Measurements from ENCODE around the gene DDX31.

Gene DDX31

GRCh38 chr9:132595319-132595718, 74.5 kb downstream of the DDX31 start:
- TF ChIP-seq CTCF (IDR thresholded peaks at IDR 0.05) = no peak
- H3K79me2 ChIP-seq = no peaks in the 10 kb centered on the region
- no peaks in the 10 kb centered on the region for H3K36me3 ChIP-seq (ENCODE audit: control insufficient read depth, insufficient read depth, low read length)

GRCh38 chr9:132594412-132594811, 75.4 kb downstream of the DDX31 start:
- Histone ChIP-seq H3K27me3 (ENCODE audit: control insufficient read depth, insufficient read depth, low read length) (no peaks in the 10 kb centered on the region), H3K36me3 (ENCODE audit: control insufficient read depth, insufficient read depth, low read length) (no peaks in the 10 kb centered on the region), H2AFZ (no peak overlapping the region), H3K4me2 (ENCODE audit: low read length) (no peak overlapping the region), H3K27ac (no peak overlapping the region), H3K4me1 (no peaks in the 10 kb centered on the region), H3K4me3 (ENCODE audit: low read depth, low read length) (no peak overlapping the region), H3K9me3 (ENCODE audit: control insufficient read depth, low read length) (no peaks in the 10 kb centered on the region), H3K79me2 (no peaks in the 10 kb centered on the region), H3K9ac (no peak overlapping the region)
- TF ChIP-seq CTCF (IDR thresholded peaks at IDR 0.05) = no peak

More at GRCh38 chr9:132595319-132595718, 74.5 kb downstream of the DDX31 start:
- Histone ChIP-seq H3K4me1 (no peaks in the 10 kb centered on the region), H3K27ac (no peak overlapping the region), H3K9ac (no peak overlapping the region), H3K4me3 (ENCODE audit: low read depth, low read length) (no peak overlapping the region), H2AFZ (no peak overlapping the region), H3K4me2 (ENCODE audit: low read length) (no peak overlapping the region), H3K27me3 (ENCODE audit: control insufficient read depth, insufficient read depth, low read length) (no peaks in the 10 kb centered on the region), H3K9me3 (ENCODE audit: control insufficient read depth, low read length) (no peaks in the 10 kb centered on the region)

- Histone ChIP-seq H3K4me2 (ENCODE audit: low read length) (no peak overlapping the region), H3K27me3 (ENCODE audit: control insufficient read depth, insufficient read depth, low read length) (peaks cover 4% of the 10 kb centered on the region), H3K4me3 (ENCODE audit: low read depth, low read length) (no peak overlapping the region), H3K27ac (no peak overlapping the region), H3K36me3 (ENCODE audit: control insufficient read depth, insufficient read depth, low read length) (no peaks in the 10 kb centered on the region), H3K4me1 (no peaks in the 10 kb centered on the region), H2AFZ (no peak overlapping the region), H3K9me3 (ENCODE audit: control insufficient read depth, low read length) (no peaks in the 10 kb centered on the region), H3K79me2 (no peaks in the 10 kb centered on the region), H3K9ac (no peak overlapping the region)
- no peak for TF ChIP-seq CTCF (IDR thresholded peaks at IDR 0.05)
These were observed 77.3 kb downstream of the DDX31 start for GRCh38 chr9:132592451-132592850.

GRCh38 chr9:132591751-132592314, 78.0 kb downstream of the DDX31 start:
- Histone ChIP-seq H3K79me2 (no peaks in the 10 kb centered on the region), H3K27ac (no peak overlapping the region), H3K9ac (no peak overlapping the region), H3K4me3 (ENCODE audit: low read depth, low read length) (no peak overlapping the region), H3K27me3 (ENCODE audit: control insufficient read depth, insufficient read depth, low read length) (peaks cover 5% of the 10 kb centered on the region), H3K4me1 (no peaks in the 10 kb centered on the region), H3K36me3 (ENCODE audit: control insufficient read depth, insufficient read depth, low read length) (no peaks in the 10 kb centered on the region), H3K9me3 (ENCODE audit: control insufficient read depth, low read length) (no peaks in the 10 kb centered on the region), H3K4me2 (ENCODE audit: low read length) (no peak overlapping the region), H2AFZ (no peak overlapping the region)
- TF ChIP-seq CTCF (IDR thresholded peaks at IDR 0.05) = no peak

GRCh38 chr9:132591244-132591643, 78.5 kb downstream of the DDX31 start:
- Histone ChIP-seq H3K4me2 (ENCODE audit: low read length) (no peak overlapping the region), H3K9me3 (ENCODE audit: control insufficient read depth, low read length) (no peaks in the 10 kb centered on the region), H3K27me3 (ENCODE audit: control insufficient read depth, insufficient read depth, low read length) (peaks cover 5% of the 10 kb centered on the region), H2AFZ (no peak overlapping the region), H3K9ac (no peak overlapping the region), H3K27ac (no peak overlapping the region), H3K79me2 (no peaks in the 10 kb centered on the region), H3K4me3 (ENCODE audit: low read depth, low read length) (no peak overlapping the region), H3K36me3 (ENCODE audit: control insufficient read depth, insufficient read depth, low read length) (no peaks in the 10 kb centered on the region), H3K4me1 (no peaks in the 10 kb centered on the region)
- TF ChIP-seq CTCF (IDR thresholded peaks at IDR 0.05) = no peak
